Ramos (cell line): Measurements from ENCODE around the gene THEM4.

ENCODE experiments used
- in situ Hi-C: fragments of 300-500 bp; cut with MboI; formaldehyde crosslinking; loops from one replicate; pipeline ENCODE4 v1.14.3; 2022; ENCODE audit warnings: low sequenced_read_pairs; ENCODE audit not compliant: unreplicated experiment

Gene THEM4

GRCh38 chr1:151909167-151910149, at the start of gene THEM4:
Gene THEM4 (minus strand): TSS chr1:151909511. CDS start chr1:151909458, 53 bp downstream.
- in situ Hi-C loops = no loop called here

GRCh38 chr1:151958959-151959358, 49.6 kb upstream of the THEM4 start:
- in situ Hi-C loops = no loop called here

GRCh38 chr1:151956957-151957497, 47.7 kb upstream of the THEM4 start:
- in situ Hi-C loops = no loop called here

GRCh38 chr1:151953409-151954094, 44.2 kb upstream of the THEM4 start:
- in situ Hi-C loops = no loop called here

GRCh38 chr1:151952811-151953210, 43.5 kb upstream of the THEM4 start:
- in situ Hi-C loops = no loop called here

- in situ Hi-C loops = no loop called here
Observed at GRCh38 chr1:151949371-151950193, 40.3 kb upstream of the THEM4 start.

GRCh38 chr1:151948506-151948905, 39.2 kb upstream of the THEM4 start:
- in situ Hi-C loops = no loop called here

- in situ Hi-C loops = no loop called here
Observed at GRCh38 chr1:151947140-151947539, 37.8 kb upstream of the THEM4 start.

- in situ Hi-C loops = no loop called here
Observed at GRCh38 chr1:151945725-151946722, 36.7 kb upstream of the THEM4 start.

- in situ Hi-C loops = no loop called here
Observed at GRCh38 chr1:151944857-151945575, 35.7 kb upstream of the THEM4 start.

GRCh38 chr1:151944126-151944856, 35.0 kb upstream of the THEM4 start:
- in situ Hi-C loops = no loop called here

GRCh38 chr1:151943591-151943990, 34.3 kb upstream of the THEM4 start:
- in situ Hi-C loops = no loop called here

- in situ Hi-C loops = no loop called here
Observed at GRCh38 chr1:151942882-151943281, 33.6 kb upstream of the THEM4 start.

GRCh38 chr1:151940541-151940940, 31.2 kb upstream of the THEM4 start:
- in situ Hi-C loops = no loop called here

- in situ Hi-C loops = no loop called here
Observed at GRCh38 chr1:151939779-151940178, 30.5 kb upstream of the THEM4 start.

GRCh38 chr1:151939141-151939540, 29.8 kb upstream of the THEM4 start:
- in situ Hi-C loops = no loop called here

GRCh38 chr1:151936653-151937052, 27.3 kb upstream of the THEM4 start:
- in situ Hi-C loops = no loop called here
